ENCODE measurements around the gene PES1.
"Not testable (repeated sequence)": the region's sequence is repeated elsewhere in the genome, so short reads cannot be mapped to it uniquely, and the experiment has no call there.

PES1 gene

DNA sequence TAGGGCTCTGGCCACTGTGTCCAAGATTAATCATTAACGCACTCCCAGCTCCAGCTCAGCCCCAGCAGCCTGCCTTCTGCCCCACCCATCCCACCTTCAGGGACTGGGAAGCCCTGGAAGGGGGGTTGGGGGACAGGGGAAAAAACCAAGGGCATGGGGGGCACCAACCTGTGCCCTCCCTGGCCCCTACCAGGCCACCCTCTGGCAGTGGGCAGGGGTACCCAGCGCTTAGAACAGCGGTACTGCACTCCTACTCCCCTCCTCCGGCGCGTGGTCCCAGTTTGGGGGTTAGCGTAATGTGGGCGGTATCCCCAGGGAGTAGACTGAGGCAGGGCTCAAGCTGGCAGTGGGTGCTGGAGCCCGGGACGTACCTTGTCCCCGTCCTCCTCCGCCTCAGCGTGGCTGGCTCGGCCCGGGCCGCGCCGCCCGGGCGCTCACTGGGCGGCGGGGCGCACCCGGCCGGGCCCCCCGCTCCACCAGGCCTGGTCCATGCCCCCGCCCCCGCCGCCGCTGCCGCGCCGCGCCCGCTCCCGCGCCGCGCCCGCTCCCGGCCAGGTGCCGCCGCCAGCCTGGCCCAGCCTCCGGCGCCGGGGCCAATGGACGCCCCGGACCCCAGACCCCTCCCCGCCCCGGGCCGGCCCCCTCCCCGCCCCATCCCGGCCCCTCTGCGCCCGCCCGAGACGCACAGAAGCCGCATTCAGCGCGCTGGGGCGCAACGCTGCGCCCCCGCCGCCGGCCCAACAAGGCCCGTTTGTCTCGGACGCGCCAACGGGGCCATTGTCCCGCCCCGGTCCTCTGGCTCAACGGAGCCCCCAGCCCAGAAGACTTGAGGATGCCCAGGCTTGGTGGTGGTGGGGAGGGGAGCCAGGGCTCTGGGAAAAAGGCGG lies 17.4 kb downstream of the PES1 start, which contains the start of gene GAL3ST1:
GAL3ST1 (minus strand) TSS at position 571 of the 887 bp plus-strand sequence. CDS start 17,273 bp downstream, outside the sequence.
- no peak for DNase-seq

GRCh38 chr22:30573594-30574094 lies 18.1 kb downstream of the PES1 start:
- no peak for DNase-seq

- no peak for DNase-seq
These were observed 18.7 kb downstream of the PES1 start for GRCh38 chr22:30572840-30573593.

DNA sequence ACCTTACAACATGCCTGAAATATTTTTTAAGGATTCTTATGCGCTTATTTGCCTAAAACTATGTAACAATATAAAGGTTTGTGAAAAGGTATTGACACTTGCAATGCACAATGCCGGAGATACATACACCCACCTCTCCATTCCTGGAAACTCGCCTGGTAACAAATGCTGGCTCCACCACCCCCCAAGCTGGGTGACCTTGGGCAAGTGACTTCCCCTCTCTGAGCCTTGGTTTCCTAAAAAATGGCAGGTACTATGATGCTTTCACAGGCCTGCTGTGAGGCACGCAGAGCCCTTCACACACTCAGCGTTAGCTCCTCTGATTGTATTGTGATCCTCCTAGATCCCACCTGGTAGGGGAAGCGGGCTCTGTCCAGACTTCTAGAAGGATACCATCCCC lies 19.5 kb downstream of the PES1 start:
- DNase-seq: no peak

- DNase-seq: no peak
These were observed 22.0 kb downstream of the PES1 start for GRCh38 chr22:30569674-30570202.

DNA sequence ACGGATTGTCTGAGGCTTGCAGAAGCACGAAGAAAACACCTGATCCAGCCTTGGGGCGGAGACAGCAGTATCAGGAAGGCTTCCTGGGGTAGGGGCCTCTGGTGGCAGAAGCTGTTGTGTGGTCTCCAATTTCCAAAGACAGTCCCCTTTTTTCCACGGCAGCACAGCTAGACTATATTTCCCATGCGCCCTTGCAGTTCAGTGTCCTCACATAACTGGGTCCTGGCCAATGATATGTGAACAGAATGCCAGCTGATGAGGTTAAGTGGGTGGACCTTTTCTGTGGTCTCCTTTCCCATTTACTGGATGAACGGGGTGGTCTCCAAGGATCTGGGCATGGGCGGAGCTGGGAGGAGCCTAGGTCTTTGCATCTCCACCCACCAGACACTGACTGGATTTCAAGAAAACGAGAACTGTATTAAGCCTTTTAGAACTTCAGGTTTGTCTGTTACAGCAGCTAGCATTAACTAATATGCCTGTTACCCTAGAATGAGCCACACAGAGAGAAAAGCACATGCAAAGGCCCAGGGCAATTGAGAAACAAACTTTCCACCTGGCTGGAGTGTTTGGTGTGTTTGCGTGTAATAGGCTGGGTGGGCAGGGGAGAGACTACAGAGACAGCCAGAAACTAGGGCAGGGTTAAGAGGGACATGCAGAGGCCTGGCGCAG lies 23.4 kb downstream of the PES1 start:
- DNase-seq: no peak

- DNase-seq: not testable (repeated sequence)
These were observed 24.4 kb downstream of the PES1 start for GRCh38 chr22:30567277-30567676.

- DNase-seq: no peak
These were observed 25.6 kb downstream of the PES1 start for GRCh38 chr22:30566125-30566524.

DNA sequence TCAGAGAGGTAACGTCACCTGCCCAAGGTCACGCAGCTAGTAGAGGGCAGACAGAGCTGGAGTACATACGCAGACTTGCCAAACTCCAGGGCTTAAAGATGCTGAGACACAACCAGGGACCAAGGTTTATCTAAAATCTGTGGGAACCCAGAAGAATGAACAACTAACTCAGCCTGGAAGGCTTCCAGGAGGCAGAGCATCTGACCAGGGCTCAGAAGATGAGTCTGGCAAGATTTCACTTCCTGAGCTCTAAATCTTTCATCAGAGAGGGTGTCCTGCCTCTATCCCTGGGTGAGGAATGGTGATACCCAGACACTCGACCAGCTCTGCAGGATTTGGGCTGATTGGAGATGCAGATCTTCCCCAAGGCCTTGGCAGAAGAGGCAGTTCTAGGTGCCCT lies 26.4 kb downstream of the PES1 start:
- DNase-seq: no peak

GRCh38 chr22:30564761-30565119 lies 27.0 kb downstream of the PES1 start:
- no peak for DNase-seq

DNA sequence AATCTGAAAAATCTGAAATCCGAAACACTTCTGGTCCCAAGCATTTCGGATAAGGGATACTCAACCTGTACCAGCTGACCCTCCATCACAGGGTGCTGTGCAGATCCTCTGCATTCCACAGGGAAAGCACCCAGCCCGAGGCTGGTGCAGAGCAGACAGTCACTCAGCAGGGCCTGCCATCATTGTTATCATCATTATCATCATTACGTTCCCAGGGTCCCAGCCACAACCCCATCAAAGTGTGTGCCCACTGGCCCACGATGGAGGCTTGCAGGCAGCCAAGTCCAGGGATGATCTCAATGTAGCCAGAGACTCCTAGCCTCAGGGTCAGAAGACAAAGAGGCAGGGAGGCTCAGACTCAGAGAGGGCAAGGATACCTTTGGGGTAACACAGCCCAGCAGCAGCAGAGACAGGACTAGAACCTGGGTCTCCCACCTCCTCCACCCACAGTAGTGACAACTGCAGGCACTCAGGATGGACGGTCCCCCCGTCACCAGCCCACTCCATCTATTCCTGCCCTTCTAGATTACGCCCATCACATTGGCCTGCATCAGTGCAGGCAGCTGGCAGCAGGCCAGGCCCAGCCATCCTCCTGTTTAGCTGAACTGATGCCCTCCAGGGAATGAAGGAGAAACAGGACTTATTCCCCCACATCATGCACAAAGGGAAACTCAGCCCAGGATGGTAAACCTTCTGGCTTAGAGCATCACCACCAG lies 27.5 kb downstream of the PES1 start:
- no peak for DNase-seq

DNA sequence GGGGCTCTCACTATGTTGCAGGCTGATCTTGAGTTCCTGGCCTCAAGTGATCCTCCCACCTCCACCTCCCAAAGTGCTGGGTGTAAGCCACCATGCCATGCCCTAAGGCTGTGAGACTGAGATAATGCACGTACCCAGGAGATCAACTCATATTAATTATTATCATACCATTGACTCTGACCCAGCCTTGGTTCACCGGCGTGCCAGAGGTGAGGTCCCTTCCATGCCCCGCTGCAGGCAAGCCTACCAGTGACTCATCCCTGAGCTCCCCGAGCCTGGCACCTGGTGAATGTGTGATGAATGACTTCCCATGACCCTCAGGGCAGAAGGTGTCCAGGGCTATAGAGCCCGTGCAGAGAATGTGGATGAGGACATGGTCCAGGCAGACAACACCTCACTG lies 29.3 kb downstream of the PES1 start:
- no peak for DNase-seq

- DNase-seq: no peak
These were observed 30.1 kb downstream of the PES1 start for GRCh38 chr22:30561402-30562189.

GRCh38 chr22:30560643-30561202 lies 31.0 kb downstream of the PES1 start:
- not testable (repeated sequence) for DNase-seq

GRCh38 chr22:30559889-30560288 lies 31.8 kb downstream of the PES1 start:
- no peak for DNase-seq

GRCh38 chr22:30557243-30557642 lies 34.5 kb downstream of the PES1 start:
- no peak for DNase-seq

- no peak for DNase-seq
These were observed 35.3 kb downstream of the PES1 start for GRCh38 chr22:30556388-30556787.

- no peak for DNase-seq
These were observed 36.2 kb downstream of the PES1 start for GRCh38 chr22:30555282-30556210.

DNA sequence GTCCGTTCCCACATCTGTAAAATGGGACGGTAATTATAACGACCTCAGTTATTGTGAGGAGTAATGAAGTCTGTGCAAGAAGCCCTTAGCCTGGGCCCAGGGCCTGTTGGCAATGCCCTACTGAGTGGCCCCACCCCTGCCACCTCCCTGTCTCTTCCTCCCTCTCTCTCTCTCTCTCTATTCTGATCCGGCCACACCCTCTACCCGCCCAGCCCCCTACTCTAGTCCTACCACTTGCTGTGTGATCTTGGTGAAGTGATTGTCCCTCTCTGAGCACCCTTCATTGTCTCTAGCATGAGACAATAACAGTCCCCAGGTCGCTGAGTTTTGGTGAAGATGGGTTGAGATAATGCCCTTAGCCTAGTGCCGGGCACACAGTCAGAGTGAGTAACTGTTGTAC lies 37.7 kb downstream of the PES1 start:
- no peak for DNase-seq

DNA sequence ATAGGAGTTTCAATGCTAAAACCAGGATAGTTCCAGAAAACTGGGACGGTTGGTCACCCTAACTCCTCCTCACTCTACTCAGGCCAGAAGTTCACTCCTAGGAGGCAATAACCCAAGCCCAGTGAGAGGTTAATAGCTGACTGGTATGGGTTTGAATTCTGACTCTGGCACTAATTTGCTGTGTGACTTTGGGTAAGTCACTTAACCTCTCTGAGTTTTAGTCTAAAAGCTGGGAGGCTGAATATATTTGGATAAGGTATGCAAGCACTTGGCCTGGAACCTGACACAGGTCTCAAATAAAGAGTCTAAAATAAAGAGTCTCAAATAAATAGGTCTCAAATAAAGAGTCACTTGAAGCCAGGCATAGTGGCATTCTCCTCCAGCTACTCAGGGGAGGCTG lies 39.0 kb downstream of the PES1 start:
- DNase-seq: no peak

Measured in DMS79 (cell line).